ENCODE measurements around the gene CFAP91. TPM values are rescaled to one million over a fixed set of nuclear protein-coding genes. Genes with fewer than 3 reads are reported as not detected.

The CFAP91 gene
- polyA plus RNA-seq, 1 donor from 2014 or later = 14.2 TPM

DNA sequence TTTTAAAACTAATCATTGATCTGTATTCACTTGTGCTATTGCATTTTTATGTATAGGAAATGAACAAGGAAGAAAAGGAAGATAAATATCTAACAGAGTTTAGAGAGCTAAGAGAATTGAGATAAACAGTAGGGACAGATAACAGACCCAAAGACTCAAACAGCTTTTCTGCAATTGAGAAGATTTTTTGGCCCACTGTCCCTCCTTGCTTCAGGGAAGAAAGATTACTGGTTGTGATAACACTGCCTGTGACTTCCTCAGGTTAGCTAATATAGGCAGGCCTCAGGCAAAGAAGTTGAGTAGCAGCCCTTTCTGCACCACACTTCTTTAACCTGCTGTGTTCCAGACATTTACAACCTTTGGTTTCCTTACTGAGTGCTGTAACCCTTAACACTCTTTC, 22.9 kb upstream of the CFAP91 start:
- no peaks in the 10 kb centered on the region for H3K27me3 ChIP-seq (ENCODE audit: insufficient read depth, low read depth, low read length)

GRCh38 chr3:119681279-119681678, 21.5 kb upstream of the CFAP91 start:
- Histone ChIP-seq H3K27me3 (ENCODE audit: insufficient read depth, low read depth, low read length) (no peaks in the 10 kb centered on the region), H4K20me1 (ENCODE audit: insufficient read depth) (no peaks in the 10 kb centered on the region), H3K9me3 (ENCODE audit: low read length) (no peaks in the 10 kb centered on the region), H3K9ac (ENCODE audit: low read length) (no peak overlapping the region), H3K36me3 (ENCODE audit: insufficient read depth, low read length) (no peaks in the 10 kb centered on the region), H3K9me2 (ENCODE audit: insufficient read depth, low read length) (no peaks in the 10 kb centered on the region), H3F3A (ENCODE audit: insufficient read depth, low read length, poor library complexity, severe bottlenecking) (no peaks in the 10 kb centered on the region), H3K4me3 (ENCODE audit: low read length) (no peak overlapping the region), H3K27ac (ENCODE audit: low read length) (no peak overlapping the region), H2AFZ (ENCODE audit: low read depth, low read length) (no peak overlapping the region), H3K79me2 (replicated peaks; ENCODE audit: insufficient read depth, low read length) (peaks cover 5% of the 10 kb centered on the region), H3K4me2 (ENCODE audit: low read length) (no peak overlapping the region)
- TF ChIP-seq TAF1 (IDR thresholded peaks at IDR 0.05; ENCODE audit: low read depth) (no peak), SMC3 (conservative IDR thresholded peaks at IDR 0.05; ENCODE audit: poor library complexity) (peak; percentile 59), CTCF (IDR thresholded peaks at IDR 0.05; ENCODE audit: poor library complexity, severe bottlenecking) (peak; percentile 71), RAD21 (conservative IDR thresholded peaks at IDR 0.05) (peak; percentile 74)

More for the DNA sequence above, 22.9 kb upstream of the CFAP91 start:
- Histone ChIP-seq H3K79me2 (replicated peaks; ENCODE audit: insufficient read depth, low read length) (peaks cover 15% of the 10 kb centered on the region), H3K4me2 (ENCODE audit: low read length) (no peak overlapping the region), H3K36me3 (ENCODE audit: insufficient read depth, low read length) (no peaks in the 10 kb centered on the region), H3K27ac (ENCODE audit: low read length) (no peak overlapping the region), H3K9me2 (ENCODE audit: insufficient read depth, low read length) (no peaks in the 10 kb centered on the region), H3K9ac (ENCODE audit: low read length) (no peak overlapping the region), H3F3A (ENCODE audit: insufficient read depth, low read length, poor library complexity, severe bottlenecking) (no peaks in the 10 kb centered on the region), H2AFZ (ENCODE audit: low read depth, low read length) (no peak overlapping the region), H4K20me1 (ENCODE audit: insufficient read depth) (no peaks in the 10 kb centered on the region), H3K9me3 (ENCODE audit: low read length) (no peaks in the 10 kb centered on the region), H3K4me3 (ENCODE audit: low read length) (no peak overlapping the region)
- TF ChIP-seq EP300 (conservative IDR thresholded peaks at IDR 0.05; ENCODE audit: poor library complexity, severe bottlenecking) (no peak), REST (IDR thresholded peaks at IDR 0.05; ENCODE audit: borderline replicate concordance) (no peak), CTCF (IDR thresholded peaks at IDR 0.05; ENCODE audit: poor library complexity, severe bottlenecking) (no peak), SMC3 (conservative IDR thresholded peaks at IDR 0.05; ENCODE audit: poor library complexity) (no peak)
